ES-I3 (cell line): ENCODE results near the gene ZNF816.

ENCODE experiments used
- H3K36me3 ChIP-seq: 2 replicates; pipeline ENCODE4 v1.6.1; 2013; ENCODE audit warnings: mild to moderate bottlenecking, low read length, control low read depth, moderate library complexity; ENCODE audit not compliant: insufficient read depth
- H3K4me1 ChIP-seq: 2 replicates; pipeline ENCODE4 v1.6.1; 2013; ENCODE audit warnings: mild to moderate bottlenecking, control low read depth, low read length; ENCODE audit not compliant: insufficient read depth
- H3K9ac ChIP-seq: 2 replicates; pipeline ENCODE4 v1.6.1; 2013; ENCODE audit warnings: low read depth, mild to moderate bottlenecking, low read length, moderate library complexity
- H3K9me3 ChIP-seq: 2 replicates; pipeline ENCODE4 v1.6.1; 2013; ENCODE audit warnings: mild to moderate bottlenecking, low read length, moderate library complexity; ENCODE audit not compliant: control insufficient read depth, insufficient read depth

ZNF816 gene

DNA sequence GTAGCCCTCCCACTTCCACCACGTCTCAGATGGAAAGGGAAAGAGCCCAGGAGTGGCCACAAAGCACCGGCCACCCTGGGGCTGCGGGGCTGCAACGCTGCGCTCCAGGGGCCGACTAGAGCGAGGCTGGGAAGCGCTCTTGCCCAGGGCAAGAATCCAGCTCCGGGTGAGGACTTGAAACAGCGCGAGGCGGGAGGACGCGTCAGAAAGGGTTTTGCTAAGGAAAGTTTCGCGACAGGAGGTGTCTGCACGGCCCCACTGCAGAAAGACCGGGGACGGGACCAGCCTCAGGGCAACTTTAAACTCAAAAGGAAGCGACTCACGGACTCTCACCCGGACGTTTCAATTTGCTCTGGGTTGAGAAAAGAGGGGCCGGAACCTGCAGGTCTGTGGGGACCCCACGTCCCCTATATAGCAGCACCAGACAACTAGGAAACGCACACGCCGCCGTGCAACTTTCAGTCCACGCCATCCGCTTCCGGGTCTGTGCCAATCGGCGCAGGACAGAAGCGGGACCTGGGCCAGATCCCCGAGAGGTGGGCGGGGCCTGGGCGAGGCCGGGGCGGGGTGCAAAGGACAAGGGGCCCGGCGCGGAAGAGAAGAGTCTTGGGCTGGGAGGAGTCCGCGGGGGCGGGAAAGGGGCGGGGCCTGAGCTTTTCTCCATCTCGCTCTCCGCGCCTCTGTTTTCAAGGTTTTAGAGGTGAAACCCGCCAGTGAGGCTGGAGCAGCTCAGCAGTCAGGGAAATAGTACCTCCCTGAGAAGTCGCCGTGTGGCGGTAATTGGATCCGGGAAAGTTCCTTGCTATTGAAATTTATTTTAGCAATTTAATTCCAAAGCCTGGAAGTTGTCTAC lies at the start of gene ZNF816:
Gene ZNF816 (minus strand): TSS at position 488 of the 853 bp plus-strand sequence. CDS start 6,792 bp downstream, outside the sequence.
- no peaks in the 10 kb centered on the region for H3K4me1 ChIP-seq
- no peaks in the 10 kb centered on the region for H3K9me3 ChIP-seq
- peaks cover 3% of the 10 kb centered on the region; the same call in 1 of the 2 replicates for H3K36me3 ChIP-seq
- peak within 1 kb of the TSS; percentile 92 for H3K9ac ChIP-seq

DNA sequence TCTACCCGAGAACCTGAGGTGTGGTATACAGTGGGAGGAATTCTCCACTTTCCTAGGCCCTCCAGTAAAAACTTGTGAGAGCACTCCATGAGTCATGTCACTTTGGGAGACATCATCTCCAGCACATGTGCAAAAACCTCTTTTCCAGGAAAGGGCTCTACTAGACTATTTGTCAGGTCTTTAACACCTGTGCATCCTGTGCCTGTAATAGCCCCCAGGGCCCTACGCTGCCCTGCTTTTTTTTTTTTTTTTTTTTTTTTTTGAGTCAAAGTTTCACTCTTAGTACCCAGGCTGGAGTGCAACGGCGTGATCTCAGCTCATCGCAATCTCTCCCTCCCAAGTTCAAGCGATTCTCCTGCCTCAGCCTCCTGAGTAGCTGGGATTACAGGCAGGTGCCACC lies 49.3 kb upstream of the ZNF816 start:
- no peaks in the 10 kb centered on the region for H3K9me3 ChIP-seq

DNA sequence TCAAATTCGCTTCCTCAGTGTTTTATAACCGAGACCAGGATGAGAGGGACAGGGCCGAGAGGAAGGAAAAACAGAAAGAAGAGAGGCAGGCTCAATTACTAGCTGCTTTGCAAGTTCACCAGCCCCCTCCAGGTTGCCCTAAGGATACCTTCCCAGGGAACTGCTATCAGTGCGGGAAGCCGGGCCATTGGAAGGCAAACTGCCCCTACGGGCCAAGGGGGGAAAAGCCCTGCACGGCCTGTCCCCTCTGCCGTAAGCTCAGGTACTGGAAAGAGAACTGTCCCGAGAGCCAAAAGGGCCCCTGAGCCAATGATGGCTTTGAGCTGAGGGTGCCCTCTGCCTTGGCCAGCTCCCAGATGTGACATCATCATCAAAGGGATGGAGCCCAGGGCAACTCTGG lies 47.8 kb upstream of the ZNF816 start:
- Histone ChIP-seq H3K9me3 (no peaks in the 10 kb centered on the region), H3K36me3 (no peaks in the 10 kb centered on the region), H3K4me1 (no peaks in the 10 kb centered on the region)

More for the DNA sequence above, 49.3 kb upstream of the ZNF816 start:
- H3K36me3 ChIP-seq = no peaks in the 10 kb centered on the region
- no peaks in the 10 kb centered on the region for H3K4me1 ChIP-seq
- H3K9ac ChIP-seq = no peak overlapping the region

DNA sequence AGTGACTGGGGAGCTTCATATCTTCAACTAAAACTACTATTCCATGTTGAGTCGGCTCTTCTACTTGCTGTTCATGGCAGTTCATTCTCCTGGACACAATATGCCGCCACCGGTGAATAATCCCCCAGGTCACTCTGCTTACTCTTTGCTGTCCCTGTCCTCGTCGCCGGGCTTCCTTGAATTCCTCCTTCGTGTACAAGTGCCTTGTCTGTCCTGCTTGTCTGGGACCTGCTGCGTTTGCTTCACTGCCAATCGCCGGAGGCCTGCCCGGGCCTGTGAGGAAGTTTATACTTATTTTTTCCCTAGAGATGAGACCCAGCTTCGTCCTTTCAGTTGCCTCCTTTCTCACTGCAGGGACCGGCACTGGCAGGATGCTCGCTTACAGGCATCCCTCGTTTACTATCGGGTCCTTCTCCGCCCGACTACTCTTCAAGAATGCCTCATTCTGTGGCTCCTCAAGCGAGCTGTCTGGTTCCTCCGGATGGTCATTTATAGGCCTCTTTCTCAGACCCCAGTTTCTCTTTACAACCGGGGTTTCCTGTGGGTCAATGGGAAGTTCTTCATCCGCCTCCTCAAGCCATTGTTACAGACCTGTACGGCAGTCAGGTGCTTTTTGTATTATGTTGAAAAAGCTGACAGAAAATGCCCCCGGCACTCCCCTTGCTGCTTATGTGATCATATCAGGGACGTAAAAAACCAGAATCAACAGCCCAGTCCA lies 45.5 kb upstream of the ZNF816 start:
- H3K4me1 ChIP-seq = no peaks in the 10 kb centered on the region
- H3K9me3 ChIP-seq = no peaks in the 10 kb centered on the region
- no peak overlapping the region for H3K9ac ChIP-seq
- no peaks in the 10 kb centered on the region for H3K36me3 ChIP-seq

More for the DNA sequence above, 47.8 kb upstream of the ZNF816 start:
- H3K9ac ChIP-seq = no peak overlapping the region

DNA sequence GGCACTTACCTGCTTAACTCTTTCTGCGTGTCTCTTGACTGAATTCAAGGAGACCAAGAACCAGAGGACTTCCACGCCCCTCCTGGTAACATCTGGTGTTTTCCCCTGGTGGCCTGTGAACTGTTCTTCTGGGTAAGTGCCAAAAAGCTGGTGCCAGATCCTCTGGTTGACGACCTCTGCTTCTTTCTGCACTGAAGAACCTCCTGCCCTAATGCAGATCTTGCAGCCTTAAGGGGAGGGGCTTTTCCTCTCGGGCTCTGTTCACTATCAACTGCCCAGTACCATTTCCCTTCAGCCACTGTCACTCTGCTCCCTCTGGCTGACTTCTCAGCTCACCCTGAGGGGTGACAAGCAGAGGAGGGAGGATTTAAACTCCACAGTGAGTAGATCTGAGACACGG lies 44.9 kb upstream of the ZNF816 start:
- Histone ChIP-seq H3K4me1 (no peaks in the 10 kb centered on the region), H3K9me3 (no peaks in the 10 kb centered on the region), H3K9ac (no peak overlapping the region), H3K36me3 (no peaks in the 10 kb centered on the region)

DNA sequence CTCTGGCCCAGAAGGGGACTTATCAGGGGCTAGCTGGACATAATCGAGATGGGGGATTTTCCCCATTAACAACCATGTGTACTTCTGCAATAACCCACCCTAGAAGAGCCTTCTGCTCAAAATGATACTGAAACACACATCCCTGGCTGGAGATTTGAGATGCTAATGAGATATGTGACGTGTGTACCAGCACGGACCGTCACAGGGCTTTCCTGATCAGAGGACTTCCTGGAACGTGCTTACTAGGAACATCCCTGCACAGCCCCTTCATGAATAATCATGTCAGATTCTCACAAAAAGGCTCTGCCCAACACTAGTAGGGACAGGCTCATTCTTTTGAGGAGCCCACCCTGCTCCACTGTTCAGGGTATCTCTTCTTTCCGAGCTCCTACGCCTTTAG lies 44.5 kb upstream of the ZNF816 start:
- Histone ChIP-seq H3K9me3 (no peaks in the 10 kb centered on the region), H3K9ac (no peak overlapping the region), H3K36me3 (no peaks in the 10 kb centered on the region), H3K4me1 (no peaks in the 10 kb centered on the region)

DNA sequence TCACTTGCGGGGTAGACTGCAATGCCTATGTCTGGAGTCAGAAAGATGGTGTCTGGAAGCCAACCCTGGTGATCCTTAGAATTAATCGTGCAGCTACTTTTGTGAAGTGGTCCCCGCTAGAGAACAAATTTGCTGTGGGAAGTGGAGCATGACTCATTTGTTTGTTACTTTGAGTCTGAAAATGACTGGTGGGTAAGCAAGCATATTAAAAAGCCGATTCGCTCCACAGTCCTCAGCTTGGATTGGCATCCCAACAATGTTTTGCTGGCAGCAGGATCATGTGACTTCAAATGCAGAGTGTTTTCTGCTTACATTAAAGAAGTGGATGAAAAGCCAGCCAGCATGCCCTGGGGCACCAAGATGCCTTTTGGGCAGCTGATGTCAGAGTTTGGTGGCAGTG lies 41.6 kb upstream of the ZNF816 start:
- Histone ChIP-seq H3K9me3 (no peaks in the 10 kb centered on the region), H3K9ac (no peak overlapping the region), H3K4me1 (no peaks in the 10 kb centered on the region), H3K36me3 (no peaks in the 10 kb centered on the region)

DNA sequence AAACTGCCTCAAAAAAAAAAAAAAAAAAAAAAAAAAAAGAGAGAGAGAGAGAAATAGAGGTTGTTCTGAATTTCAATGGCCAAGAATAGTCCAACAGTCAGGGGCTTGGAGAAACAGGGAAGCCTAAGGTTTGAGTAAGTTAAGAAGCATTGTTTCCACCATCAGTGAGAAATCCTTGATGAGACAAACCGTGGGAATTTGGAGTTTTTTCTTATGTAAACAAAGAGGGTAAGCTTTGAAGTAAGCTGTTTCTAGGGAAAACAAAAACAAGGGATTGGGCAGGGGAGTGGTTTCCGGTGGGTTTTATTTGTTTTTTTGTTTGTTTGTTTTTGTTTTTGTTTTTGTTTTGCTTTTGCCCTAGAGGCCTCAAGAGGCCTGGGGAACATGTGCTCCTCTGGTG lies 39.8 kb upstream of the ZNF816 start:
- H3K36me3 ChIP-seq = no peaks in the 10 kb centered on the region
- H3K4me1 ChIP-seq = no peaks in the 10 kb centered on the region
- no peaks in the 10 kb centered on the region for H3K9me3 ChIP-seq
- no peak overlapping the region for H3K9ac ChIP-seq

DNA sequence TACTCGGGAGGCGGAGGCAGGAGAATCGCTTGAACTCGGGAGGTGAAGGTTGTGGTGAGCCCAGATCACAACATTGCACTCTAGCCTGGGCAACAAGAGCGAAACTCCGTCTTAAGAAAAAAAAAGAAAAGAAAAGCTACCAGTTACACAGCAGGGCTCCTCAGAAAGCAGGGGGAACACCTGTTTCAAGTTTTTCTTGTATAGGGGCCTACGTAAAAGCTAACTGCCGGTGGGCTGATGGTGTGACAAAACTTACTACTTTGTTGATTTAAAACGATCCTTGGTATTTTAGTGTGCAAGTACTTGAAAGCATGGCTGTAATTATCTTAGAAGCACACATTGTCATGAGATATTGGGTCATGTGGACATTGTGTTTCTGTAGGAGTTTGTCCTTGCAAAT lies 35.3 kb upstream of the ZNF816 start:
- H3K9ac ChIP-seq = no peak overlapping the region
- H3K4me1 ChIP-seq = no peaks in the 10 kb centered on the region
- H3K9me3 ChIP-seq = no peaks in the 10 kb centered on the region
- no peaks in the 10 kb centered on the region for H3K36me3 ChIP-seq

DNA sequence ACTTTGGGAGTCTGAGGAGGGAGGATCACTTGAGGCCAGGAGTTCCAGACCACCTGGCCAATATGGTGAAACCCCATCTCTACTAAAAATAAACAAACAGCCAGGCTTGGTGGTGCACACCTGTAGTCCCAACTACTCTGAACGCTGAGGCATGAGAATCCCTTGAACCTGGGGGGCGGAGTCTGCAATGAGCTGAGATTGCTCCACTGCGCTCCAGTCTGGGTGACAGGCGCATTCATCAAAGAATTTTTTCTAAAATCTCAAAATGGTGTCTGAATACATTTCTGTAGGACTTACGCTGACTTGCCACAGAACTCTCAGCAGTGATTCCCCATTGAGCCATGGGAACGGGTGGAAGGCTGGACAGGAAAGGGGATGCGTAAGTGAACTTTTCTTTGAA lies 33.0 kb upstream of the ZNF816 start:
- H3K9ac ChIP-seq = no peak overlapping the region
- no peaks in the 10 kb centered on the region for H3K9me3 ChIP-seq
- H3K4me1 ChIP-seq = no peaks in the 10 kb centered on the region
- H3K36me3 ChIP-seq = no peaks in the 10 kb centered on the region

DNA sequence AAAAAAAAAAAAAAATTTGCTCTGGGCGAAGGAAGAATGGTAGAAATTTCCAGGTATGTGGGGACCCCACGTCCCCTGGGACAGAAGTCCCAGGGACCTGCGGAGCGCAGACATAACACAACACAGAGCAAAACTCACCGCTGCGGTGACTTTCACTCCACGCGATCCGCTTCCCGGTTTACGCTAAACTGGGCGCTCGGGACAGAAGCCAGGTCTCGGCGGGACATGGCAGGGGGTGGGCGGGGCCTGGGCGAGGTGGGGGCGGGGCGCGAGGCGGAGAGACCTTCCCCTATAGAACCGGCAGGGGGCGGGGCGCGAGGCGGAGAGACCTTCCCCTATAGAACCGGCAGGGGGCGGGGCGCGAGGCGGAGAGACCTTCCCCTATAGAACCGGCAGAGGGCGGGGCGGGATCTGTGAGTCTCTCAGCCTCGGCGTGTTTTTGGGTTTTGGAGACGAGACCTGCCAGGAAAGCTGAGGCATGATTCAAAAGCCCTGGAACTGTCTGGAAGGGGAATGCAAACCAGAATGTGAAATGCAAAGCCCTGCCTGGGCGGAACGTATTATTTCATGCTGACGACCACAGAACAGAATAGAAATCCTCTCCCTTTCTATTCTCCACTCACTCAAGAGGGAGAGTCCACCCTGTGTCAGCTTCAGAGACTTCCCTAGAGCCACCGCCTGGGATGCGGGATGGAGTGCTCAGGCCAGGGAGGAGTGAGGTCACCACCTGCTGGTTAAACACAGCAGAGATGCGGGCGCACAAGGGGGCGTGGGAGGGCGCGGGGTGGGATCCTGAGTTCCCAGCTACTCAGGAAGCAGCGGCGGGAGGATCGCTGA lies 30.9 kb upstream of the ZNF816 start:
- H3K36me3 ChIP-seq = no peaks in the 10 kb centered on the region; the same call in 1 of the 2 replicates
- no peaks in the 10 kb centered on the region for H3K9me3 ChIP-seq
- H3K4me1 ChIP-seq = no peaks in the 10 kb centered on the region
- H3K9ac ChIP-seq = peak overlapping the region; percentile 76; the same call in 1 of the 2 replicates

DNA sequence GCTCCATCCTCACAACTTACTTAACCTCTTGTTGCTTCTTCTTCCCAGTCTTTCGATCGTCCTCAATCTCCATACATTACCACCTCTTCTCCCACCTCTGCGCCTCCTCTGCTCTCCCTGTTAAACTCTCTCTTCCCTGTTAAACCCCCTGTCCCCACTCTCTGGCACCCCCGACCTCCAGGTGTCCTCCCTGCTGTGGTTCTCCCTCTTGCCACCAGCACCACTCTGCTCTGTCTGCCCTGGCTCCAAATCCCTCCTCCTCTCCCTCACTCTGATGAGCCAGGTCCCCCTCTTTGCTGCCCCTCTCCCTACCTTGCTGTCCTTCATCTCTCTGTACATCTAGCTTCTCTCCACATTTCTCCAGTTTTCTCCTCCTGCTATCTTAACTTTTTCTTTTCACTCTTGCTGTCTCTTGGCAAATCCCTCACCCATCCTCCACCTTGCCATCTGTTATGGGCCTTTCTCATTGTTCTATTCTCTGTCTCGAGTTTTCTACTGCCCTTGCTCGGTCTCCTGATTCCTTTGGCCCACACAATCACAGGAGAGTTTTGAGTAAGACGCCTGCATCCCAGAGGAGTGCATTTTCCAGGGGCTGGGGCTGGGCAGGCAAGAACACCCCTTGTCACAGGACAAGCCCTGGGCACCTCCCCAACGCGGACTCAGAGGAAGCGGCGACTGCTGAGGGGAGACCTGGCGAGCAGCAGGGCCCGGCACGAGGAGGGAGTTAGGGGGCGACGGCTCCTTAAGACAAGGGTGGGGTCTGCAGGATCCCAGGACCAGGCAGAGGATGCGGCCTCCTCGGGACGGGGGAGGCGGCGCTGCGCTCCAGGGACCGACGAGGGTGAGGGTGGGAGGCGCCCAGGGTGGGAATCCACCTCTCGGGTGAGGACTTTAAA lies 29.7 kb upstream of the ZNF816 start:
- Histone ChIP-seq H3K9ac (peak overlapping the region; percentile 76; the same call in 1 of the 2 replicates), H3K4me1 (no peaks in the 10 kb centered on the region), H3K9me3 (no peaks in the 10 kb centered on the region), H3K36me3 (no peaks in the 10 kb centered on the region; the same call in 1 of the 2 replicates)

DNA sequence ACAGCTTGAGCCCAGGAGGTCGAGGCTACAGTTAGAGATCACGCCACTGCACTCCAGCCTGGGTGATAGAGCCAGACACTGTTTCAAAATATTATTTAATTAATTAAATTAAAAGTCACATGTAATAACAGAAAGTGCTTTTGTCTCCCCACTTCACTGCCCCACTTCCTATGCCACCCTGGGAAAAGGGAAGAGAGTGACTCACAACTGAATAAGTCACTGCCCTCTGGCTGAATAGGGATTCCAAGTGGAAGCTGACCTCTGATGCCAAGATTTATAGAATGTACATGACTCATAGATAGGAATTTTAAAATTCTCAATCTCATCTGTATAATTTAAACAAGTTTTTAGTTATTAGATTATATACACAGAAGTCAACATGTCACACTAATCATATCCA lies 28.8 kb upstream of the ZNF816 start:
- Histone ChIP-seq H3K9me3 (no peaks in the 10 kb centered on the region), H3K9ac (no peak overlapping the region), H3K4me1 (no peaks in the 10 kb centered on the region), H3K36me3 (no peaks in the 10 kb centered on the region; the same call in 1 of the 2 replicates)
